GM21528 (cell line): ENCODE results near the gene PSMD6.

Experiments used
- ATAC-seq: cut with Tn5 transposase; IDR thresholded peaks from one replicate; pipeline ENCODE4 v1.9.1; 2021; ENCODE audit warnings: mild to moderate bottlenecking, moderate library complexity; ENCODE audit not compliant: unreplicated experiment, low FRiP score

Gene PSMD6

DNA sequence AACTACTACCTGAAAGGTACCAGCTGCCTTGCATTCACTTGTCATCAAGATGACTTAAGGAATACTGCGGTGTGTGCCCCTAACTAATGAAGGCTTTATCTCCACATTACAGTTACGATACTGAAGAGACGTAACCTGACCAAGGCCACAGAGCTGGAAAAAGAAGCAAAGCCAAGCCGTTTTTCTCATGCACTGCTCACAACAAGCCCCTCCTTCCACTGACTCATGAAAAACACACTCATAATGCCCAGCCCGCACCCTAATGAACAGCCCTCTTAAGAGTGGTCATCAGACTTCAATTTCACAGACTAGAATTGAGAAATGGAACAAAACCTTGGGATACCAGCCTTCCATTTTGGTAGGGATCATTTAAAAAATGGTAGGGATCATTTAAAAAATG is 11.6 kb downstream of the PSMD6 start:
- no peak for ATAC-seq

DNA sequence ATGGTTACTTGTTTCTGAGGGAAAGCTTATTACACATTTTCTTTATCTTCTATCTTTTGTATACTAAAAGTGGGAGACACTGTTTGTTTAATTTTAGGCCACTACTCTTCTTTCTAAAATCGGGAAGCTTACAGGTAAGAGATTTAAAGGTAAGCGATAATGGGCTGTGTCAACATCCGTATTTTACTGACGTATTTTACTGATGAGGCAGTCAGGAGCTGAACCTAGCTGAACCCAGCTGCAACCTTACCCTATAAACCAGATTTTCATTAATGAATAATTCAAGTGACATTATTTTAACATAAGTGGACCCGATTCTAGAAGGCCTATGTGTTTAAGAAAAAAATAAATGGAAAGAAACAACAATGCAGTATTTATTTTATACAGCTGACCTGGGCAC is 13.1 kb downstream of the PSMD6 start:
- ATAC-seq: no peak

DNA sequence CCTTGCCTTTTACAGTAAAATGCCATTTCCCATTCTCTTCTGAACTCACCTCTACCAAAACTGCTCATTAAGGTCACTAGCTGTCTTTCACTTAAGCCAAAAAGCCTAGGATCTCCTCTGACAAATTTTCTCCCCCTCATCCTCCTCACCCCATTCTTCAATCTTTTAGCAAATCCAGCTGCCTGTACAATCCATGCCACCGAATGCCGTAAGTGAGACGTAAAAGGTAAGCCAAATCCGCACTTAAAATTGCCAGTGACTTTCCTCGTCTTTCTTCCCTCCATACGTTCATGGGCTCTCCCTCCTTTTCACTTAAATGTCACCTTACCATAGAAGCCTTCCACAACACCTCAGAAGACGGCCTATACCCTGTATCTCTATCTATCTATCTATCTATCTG is 13.8 kb downstream of the PSMD6 start:
- no peak for ATAC-seq

DNA sequence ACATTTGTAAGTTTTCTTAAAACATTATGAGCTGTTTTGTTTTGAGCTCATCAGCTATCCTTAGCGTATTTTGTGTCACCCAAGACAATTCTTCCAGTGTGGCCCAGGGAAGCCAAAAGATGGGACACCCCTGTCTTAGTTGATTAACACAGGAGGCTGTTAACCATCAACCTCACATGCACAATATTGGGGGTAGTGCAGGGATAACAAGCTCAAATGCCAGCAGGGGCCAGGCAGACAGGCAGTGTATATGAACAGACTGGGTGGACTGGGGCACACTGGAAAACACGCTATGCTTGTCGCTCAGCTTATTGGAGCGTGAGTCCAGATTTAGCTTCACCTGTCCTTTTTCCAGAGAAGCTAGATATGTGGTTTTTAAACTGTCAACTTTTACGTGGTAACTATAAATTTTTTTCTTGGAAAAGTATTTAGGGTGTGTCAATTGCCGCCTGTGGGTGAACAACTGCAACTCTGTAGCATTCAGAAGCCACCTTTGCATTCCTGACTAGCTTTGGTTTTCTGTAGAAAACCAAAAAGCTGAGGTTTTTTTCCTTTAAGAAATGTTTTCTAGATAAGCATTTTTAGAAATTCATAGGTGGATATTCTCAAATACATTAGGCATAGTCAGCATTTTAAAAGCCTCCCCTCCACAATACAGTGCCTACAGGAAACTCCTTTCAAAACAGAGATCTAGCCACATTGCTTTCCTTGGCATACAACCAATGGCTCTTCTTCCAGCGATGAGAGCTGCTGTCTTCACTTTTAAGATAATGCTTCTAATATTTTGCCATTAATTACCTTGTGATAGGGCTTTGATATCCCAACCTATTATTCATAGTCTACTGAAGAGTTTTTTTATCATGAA is 14.6 kb downstream of the PSMD6 start:
- ATAC-seq: no peak

DNA sequence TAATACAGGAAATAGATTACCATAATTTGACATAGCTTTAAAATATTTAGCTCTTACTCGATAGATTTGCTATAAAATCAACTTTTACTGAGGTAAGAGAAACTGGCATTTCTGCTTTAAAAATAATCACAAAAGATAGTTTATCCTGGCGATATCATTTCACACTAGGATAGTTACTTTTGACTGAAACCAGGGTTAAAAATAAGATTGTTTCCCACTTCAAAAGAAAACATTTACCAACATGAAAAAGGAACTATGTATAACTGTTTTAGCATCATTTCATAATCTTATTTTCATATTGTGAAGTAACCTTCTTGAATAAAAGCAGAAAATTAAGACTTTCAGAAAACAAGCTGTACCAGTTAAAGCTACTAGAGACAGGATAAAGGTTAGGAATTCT is 15.3 kb downstream of the PSMD6 start:
- no peak for ATAC-seq

DNA sequence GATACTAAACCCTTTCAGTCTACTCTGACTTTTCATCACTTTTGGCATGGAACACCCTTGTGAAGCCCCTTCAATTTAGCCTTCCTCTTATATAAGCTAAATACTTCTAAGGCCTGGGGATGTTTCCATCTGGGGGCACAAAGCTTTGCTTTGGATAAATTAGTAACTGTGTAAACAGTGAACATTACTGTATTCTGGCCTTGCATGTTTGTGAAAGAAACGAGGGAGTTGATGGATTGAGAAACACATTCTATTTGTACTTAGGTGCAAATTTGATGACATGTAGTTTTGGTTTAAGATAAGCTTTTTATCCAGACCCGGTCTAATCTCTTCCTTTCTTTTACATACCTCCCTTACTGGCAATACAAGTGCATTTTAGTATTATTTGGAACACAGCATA is 19.7 kb downstream of the PSMD6 start:
- ATAC-seq: no peak

DNA sequence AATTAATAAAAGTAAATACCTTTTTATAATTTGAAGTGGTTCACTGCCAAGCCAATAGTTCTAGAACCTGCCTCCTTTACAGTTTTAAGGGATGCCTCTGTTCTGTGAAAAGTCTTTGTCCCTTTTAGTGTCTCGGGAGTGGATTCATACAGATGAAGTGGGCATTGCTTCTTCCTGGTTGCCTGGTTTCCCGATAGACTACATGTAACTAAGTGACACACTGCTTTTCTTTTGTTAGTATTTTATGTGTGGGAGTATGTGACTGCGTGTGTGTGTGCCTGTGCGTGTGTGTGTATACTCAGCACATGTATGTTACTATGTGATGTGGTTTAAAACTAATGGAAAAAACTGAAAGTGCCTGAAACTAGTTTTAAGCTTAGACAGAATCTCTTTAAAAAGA is 21.1 kb downstream of the PSMD6 start:
- no peak for ATAC-seq

DNA sequence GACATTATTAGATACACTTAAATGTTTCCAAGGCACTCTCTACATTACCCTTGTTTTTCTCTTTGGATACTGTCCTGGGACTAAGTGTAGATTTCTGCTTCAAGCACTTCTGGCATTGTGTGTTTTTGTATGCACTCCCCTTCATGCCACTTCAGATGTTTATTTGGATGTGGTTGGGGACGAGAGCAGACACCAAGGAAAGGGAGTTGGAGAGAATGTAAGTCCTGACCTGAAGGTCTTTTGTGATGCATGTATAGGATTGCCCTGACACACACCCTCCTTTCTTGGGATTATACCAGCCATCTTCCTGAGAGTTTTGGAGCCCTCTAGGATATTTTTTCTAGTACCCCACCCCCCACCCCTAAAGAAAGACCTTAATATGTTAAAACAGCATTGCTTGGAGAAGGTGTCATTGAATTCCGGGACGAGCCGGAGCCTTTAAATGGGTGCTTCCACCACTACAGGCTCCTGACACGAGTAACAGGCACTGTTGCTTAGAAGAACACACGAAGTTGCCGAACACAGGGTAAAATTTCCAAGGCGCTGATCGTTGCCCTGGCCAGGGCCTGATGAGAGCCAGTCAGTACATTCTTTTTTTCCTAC is 22.7 kb downstream of the PSMD6 start:
- ATAC-seq: no peak

DNA sequence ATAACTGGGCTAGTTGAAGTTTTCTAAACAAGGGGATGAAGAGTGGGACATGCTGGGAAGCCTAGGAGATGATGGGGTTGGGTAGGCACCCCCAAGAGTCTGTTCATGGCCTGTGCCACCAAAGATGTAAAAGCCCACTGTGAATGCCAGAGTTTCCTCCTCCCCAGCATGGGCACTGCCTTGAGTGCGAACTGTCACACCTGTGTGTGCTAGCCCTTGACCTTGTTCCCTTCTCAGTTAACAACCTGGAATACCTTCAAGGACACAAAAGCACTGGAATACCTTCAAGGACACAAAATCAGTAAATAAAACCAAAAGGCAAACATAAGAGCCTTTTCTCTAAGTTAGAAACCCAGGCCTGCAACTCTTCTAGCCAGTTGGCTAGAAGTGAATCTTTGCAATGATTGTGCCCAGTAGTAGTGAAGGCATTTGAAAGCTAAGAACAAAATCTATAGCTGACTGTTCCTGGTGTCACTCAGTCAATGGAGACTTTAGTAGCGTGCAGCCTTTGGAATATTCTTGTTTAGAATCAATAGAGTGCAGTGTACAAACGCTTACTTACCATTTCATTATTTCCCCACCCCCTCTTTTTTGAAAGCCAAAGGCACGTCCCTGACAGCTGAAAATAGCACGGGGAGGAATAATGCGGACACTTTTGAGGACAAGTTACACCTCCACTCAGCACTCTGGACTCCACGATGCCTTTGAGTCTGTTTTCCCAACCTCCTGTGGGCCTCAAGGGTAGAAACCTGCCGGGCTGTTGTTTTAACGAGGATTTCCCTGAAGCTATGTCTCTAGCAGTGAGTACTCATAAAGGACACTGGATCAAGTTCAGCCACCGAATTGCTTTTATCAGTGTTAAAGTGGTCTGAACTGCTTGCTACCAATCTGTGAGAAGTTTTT is 24.2 kb downstream of the PSMD6 start:
- no peak for ATAC-seq

DNA sequence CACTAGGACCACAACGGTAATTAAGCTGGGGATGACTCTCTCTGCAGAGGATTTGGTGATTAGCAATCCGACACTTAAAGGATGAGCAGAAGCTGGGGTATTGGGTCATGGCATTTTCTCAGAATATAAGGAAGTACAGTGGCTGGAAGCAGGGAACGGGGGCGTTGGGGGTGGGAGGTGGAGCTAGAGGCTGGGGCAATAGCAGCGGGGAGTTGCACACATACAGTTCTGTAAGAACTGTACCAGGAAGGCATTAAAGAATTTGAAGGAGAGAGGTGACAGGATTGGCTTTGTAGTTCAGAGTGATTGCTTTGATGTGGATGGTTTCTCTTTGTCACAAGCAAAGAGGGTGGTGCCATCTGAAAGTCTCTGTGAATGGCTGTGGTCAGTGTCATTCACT is 28.2 kb downstream of the PSMD6 start:
- no peak for ATAC-seq

DNA sequence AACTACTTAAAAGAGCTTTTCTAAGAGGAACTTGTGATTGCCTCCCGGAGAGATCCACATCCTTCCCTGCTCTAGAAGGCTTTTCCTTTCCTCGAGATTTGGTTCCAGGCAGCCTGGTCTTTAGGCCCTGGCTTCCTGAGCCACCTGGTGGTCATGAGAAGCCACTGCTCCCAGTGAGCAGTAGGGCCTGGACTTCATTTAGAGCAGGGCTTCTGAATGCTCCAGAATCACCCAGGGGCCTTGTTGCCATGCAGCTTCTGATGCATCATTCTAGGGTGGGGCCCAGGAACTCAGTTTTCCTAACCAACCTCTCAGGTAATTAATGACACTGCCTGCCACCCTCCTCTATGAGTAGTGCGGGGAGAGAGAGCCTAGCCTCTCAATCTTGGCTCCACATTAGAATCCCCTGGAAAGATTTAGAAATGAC is 29.6 kb downstream of the PSMD6 start:
- peak; percentile 80 for ATAC-seq

DNA sequence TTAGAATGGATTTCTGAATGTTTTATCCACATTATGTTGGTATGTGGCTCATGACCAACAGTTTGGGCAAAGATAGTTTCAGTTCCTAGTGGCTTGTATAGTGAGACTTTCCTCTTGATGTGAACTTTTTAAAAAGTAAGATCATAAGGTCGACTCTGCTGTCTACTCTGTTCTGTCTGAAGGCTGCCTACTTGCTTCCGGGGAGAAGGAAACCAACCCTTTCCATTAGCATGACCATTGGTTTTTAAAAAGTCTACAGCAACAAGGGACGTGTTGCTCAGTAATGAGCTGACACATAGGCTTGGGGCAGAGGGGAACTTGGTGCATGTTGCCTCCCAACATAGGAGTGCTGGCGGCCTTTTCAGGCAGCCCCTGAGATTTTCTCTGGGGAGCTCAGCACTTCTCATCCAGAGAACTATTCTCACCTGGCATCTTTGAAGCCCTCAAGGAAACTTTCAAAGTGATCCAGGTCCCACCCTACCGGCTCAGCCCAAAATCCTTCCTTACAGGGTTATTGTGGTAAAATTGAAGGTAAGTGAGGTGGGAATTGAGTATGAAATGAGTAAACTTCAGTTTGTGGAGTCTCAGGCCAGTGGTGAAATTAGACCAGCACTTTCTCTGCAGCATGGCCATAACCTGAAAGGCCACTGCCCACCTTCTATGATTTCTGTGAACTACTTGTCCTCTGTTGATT is 30.6 kb downstream of the PSMD6 start:
- ATAC-seq: no peak

DNA sequence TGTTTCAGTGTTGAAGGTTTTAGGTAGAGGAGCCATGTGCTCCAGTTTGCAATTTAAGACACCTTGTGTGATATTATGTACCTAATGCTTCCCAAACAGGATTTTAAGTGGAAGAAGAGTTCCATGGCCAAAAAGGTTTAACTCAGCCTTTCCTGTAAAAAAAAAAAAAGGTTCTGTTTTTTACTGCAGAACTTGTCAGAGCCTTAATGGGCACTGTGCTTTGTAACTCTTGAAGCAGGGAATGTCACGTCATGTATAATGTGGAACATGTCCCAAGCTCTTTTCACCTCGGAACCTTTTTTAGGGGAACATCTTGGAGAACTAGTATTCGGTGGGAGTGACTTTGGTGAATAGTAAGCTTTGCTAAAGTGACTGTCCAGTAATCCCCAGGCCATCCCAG is 31.6 kb downstream of the PSMD6 start:
- no peak for ATAC-seq

DNA sequence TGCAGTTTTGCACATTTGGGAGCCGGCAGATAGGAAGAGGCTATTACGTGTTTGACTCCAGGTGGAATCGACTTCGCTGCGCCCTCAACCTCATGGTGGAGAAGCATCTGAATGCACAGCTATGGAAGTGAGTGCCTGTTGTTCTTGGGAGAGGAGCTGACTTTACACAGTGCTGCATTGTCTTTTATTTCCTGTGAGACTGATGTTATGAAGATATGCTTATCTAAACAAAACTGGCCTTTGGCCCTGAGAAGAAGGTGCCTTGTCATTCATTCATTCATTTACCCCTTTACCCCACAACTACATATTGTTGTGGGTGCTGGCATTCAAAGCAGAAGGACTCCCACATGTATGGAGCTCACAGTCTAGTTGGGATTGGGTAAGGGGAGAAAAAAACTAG is 32.6 kb downstream of the PSMD6 start:
- no peak for ATAC-seq

DNA sequence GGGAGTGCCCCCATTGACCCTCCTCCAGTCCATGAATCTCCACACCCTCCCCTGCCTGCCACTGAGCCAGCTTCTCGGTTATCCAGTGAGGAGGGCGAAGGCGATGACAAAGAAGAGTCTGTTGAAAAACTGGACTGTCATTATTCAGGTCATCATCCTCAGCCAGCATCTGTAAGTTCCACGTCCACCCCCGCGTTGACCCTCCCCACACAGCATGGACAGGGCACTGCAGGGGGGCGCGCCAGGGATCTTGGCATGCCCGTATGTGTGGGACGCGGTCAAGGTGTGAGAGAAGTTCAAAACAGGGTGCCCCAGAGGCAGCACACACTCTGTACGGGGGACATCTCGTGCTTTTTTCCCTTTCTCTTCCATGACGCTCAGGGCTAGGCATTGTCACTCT is 33.1 kb downstream of the PSMD6 start:
- no peak for ATAC-seq

DNA sequence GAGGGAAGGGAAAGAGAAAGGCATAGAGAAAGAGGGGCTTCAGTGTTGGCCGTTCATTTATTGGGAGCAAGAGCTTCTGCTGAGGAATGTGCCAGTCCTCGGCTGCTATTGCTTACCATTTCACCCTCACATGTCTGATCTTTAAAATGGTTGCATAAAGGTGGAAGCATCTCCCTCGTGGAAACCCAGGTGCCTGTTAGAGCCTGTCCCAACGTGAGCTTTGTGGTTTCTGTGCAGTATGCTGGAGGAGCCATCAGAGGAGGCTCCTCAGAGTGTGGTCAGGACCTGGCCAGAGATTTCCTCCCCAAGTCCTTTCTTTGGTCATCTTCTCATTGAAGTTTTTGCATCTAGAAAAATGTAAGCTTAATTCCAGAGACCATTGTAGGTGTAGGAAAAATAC is 34.4 kb downstream of the PSMD6 start:
- no peak for ATAC-seq

DNA sequence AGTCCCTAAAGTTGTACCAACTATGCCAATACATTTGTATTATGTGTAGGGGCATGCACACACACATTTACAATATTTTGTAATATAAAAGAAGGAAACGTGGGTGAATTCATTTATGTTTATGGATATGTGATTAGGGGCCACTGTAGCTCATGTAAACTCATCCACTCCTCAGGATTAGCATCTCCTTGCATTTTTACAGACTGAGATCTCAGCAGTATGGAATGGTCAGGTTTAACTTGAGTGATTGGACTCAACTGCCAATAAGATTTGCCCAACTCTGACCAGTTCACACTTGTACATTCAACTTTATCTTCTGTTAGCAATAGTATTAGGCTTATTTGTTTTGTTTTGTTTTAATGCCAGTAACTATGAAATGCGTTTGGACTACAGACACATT is 36.5 kb downstream of the PSMD6 start:
- ATAC-seq: no peak

DNA sequence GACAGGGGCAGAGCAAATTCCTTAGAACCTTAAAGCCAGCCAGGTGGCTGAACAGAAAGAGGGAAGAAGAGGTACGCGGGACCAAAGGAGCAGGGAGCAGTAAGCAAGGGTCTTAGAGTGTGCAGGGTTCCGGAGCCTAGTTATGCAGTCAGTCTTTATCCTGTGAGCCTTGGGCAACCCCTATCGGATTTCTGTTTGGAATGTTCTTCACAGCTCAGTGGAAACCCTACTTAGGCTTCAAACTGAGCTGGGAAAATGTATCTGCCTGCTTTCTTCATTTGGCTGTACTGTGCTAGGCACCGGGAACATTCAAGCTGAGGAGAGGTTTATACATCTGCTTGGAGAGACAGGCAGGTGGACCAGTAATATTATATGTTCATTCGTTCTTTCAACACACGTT is 37.1 kb downstream of the PSMD6 start:
- ATAC-seq: no peak

DNA sequence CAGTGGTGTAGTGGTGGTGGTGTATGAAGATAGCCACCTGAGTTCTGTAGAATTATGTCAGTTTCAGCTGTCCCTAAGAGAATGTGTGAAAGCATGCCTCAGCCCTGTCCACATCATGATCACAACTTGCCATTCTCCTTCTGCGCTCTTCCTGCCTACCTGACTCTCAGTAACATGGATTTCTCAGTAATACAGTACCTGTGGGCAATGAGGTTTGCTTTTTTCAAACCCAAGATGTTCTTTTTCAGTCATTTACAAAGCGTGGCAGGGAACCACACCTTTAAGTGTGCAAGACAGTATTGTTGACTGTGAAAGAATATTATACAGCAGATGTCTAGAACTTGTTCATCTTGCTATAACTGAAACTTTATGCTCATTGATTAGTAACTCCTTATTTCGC is 38.9 kb downstream of the PSMD6 start:
- ATAC-seq: no peak

DNA sequence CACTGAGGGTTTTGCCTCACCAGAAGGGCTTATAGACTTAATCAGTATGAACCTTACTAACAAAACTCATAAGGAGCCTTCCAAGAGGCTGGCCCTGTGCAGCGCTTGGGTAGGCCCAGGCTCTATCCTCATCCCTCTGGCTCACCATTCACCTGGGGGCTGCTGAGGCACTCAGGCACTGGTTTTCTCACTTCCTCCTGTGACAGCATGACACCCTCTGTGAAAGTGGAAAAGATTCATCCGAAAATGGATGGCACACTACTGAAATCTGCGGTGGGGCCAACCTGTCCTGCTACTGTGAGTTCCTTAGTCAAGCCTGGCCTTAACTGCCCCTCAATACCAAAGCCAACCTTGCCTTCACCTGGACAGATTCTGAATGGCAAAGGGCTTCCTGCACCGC is 41.3 kb downstream of the PSMD6 start:
- no peak for ATAC-seq
